Measurements from ENCODE around the gene SLAIN2.

Gene SLAIN2

DNA sequence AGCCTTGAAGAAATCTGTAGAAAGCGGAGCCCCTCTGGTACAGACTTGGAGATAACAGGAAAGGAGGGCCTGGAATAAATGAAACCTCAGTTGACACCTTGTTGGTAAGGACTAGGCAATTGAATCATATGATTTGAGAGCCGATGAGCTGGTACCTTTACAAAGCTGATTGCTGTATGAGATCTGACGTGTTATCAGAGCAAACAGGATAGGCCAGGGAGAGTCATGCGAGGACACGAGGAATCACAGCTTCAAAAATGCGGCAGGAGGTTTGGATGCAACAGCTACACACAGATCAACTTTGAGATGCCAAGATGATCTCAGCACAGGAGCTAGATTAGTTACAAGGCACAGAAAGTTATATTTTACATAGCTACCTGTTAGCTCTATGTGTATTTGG, 134.4 kb downstream of the SLAIN2 start:
- no peak overlapping the region for H3K27ac ChIP-seq
- TF ChIP-seq ZFX (IDR thresholded peaks at IDR 0.05): no peak
- TF ChIP-seq, protein P1, sequence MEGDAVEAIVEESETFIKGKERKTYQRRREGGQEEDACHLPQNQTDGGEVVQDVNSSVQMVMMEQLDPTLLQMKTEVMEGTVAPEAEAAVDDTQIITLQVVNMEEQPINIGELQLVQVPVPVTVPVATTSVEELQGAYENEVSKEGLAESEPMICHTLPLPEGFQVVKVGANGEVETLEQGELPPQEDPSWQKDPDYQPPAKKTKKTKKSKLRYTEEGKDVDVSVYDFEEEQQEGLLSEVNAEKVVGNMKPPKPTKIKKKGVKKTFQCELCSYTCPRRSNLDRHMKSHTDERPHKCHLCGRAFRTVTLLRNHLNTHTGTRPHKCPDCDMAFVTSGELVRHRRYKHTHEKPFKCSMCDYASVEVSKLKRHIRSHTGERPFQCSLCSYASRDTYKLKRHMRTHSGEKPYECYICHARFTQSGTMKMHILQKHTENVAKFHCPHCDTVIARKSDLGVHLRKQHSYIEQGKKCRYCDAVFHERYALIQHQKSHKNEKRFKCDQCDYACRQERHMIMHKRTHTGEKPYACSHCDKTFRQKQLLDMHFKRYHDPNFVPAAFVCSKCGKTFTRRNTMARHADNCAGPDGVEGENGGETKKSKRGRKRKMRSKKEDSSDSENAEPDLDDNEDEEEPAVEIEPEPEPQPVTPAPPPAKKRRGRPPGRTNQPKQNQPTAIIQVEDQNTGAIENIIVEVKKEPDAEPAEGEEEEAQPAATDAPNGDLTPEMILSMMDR (conservative IDR thresholded peaks at IDR 0.05): no peak
